ENCODE data around the gene ITIH3. TPM values are rescaled to one million over a fixed set of nuclear protein-coding genes. Genes with fewer than 3 reads are reported as not detected.

Gene ITIH3
- total RNA-seq, 4 donors from 2014 or later, result 0.26 to 3.7 (median 1.3) TPM; not detected in 1

DNA sequence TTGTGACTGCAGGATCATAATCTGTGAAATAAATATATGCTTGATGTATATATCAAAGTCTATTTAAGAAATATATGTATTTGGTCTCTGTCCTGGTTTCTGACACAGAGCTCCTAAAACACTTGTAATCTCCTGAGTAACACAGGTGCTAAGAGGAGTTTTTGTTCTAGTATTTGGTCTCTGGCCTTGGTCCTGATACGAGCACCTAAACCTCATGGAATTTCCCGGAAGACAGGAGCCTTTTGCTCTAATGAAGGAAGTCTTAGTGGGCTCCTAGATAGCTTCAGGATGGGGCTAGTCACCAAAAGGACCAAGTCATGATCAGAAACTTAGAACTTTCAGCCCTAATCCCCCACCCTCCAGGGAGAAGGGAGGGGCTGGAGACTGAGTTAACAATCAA is 59.4 kb downstream of the ITIH3 start:
- intact Hi-C loops (cut with DNase I), result no loop called here

DNA sequence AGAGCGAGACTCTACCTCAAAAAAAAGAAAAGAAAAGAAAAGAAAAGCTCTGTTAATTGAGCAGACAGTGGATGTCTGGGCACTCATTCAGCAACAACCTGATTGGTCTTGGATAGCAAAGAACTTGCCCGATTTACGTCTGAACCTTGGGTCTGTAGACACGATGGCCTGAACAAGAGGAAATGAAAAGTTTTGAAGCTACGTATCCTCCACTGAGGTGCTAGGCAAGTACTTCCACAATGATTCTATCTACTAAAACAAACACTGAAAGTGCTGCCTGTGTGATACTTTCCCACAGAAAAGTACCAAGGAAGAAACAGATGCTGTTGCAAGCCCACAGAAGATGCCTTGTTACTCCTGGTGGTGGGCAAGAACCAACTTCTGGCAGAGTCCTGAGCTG is 62.1 kb downstream of the ITIH3 start:
- whole genome bisulfite sequencing, 2 donors, result 90 to 97% methylated on average over 5 of the region's 5 CpGs
- no peak overlapping the region for H3K27ac ChIP-seq
- H3K4me3 ChIP-seq, result no peak overlapping the region
- intact Hi-C loops (cut with DNase I), result no loop called here
- H3K4me1 ChIP-seq, result no peaks in the 10 kb centered on the region
- H3K36me3 ChIP-seq, result peaks cover 0 to 34% (median 0%) of the 10 kb centered on the region in 3 donors
- no peak for TF ChIP-seq POLR2A (IDR thresholded peaks at IDR 0.05)
- TF ChIP-seq, protein P1, sequence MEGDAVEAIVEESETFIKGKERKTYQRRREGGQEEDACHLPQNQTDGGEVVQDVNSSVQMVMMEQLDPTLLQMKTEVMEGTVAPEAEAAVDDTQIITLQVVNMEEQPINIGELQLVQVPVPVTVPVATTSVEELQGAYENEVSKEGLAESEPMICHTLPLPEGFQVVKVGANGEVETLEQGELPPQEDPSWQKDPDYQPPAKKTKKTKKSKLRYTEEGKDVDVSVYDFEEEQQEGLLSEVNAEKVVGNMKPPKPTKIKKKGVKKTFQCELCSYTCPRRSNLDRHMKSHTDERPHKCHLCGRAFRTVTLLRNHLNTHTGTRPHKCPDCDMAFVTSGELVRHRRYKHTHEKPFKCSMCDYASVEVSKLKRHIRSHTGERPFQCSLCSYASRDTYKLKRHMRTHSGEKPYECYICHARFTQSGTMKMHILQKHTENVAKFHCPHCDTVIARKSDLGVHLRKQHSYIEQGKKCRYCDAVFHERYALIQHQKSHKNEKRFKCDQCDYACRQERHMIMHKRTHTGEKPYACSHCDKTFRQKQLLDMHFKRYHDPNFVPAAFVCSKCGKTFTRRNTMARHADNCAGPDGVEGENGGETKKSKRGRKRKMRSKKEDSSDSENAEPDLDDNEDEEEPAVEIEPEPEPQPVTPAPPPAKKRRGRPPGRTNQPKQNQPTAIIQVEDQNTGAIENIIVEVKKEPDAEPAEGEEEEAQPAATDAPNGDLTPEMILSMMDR (IDR thresholded peaks at IDR 0.05), result no peak
- no peaks in the 10 kb centered on the region for H3K27me3 ChIP-seq
- no peaks in the 10 kb centered on the region for H3K9me3 ChIP-seq
- no peak for DNase-seq

More for the DNA sequence above, 59.4 kb downstream of the ITIH3 start:
- Histone ChIP-seq H3K27me3 (no peaks in the 10 kb centered on the region), H3K27ac (no peak overlapping the region), H3K9me3 (no peaks in the 10 kb centered on the region), H3K4me1 (peaks cover 0 to 2% (median 0%) of the 10 kb centered on the region in 3 donors), H3K4me3 (no peak overlapping the region), H3K36me3 (peaks cover 0 to 60% (median 6%) of the 10 kb centered on the region in 3 donors)
- no peak for DNase-seq
- TF ChIP-seq, protein P1 (IDR thresholded peaks at IDR 0.05), result no peak
- no peak for TF ChIP-seq POLR2A (IDR thresholded peaks at IDR 0.05)
- WGBS, 2 donors, result 86 to 100% methylated on average over 2 of the region's 2 CpGs

DNA sequence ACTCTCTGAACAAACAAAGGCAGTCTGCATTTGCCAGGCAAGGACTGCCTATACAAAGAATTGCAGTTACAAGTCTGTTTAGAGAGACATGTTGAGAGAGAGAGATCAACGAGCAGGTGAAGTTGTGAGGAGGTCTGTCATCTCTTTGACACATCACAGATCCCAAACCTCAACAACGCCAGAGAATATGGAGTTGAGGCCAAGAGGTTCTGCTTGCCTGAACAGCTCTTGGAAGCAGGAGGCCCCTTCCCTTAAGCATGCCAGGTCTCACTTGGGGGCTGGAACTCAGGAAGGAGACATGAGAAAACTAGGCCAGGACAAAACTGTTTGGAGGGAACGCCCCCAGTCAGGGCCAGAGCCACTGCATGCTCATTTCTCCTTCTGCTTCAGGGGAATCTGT is 62.5 kb downstream of the ITIH3 start:
- H3K36me3 ChIP-seq, result peaks cover 0 to 29% (median 0%) of the 10 kb centered on the region in 3 donors
- H3K4me1 ChIP-seq, result no peaks in the 10 kb centered on the region
- no peaks in the 10 kb centered on the region for H3K27me3 ChIP-seq
- H3K9me3 ChIP-seq, result no peaks in the 10 kb centered on the region
- no peak for DNase-seq
- intact Hi-C loops (cut with DNase I), result no loop called here
- TF ChIP-seq, protein P1 (IDR thresholded peaks at IDR 0.05), result no peak
- TF ChIP-seq POLR2A (IDR thresholded peaks at IDR 0.05), result no peak
- no peak overlapping the region for H3K4me3 ChIP-seq
- no peak overlapping the region for H3K27ac ChIP-seq
- 80 to 81% methylated on average over 3 of the region's 3 CpGs for WGBS, 2 donors

DNA sequence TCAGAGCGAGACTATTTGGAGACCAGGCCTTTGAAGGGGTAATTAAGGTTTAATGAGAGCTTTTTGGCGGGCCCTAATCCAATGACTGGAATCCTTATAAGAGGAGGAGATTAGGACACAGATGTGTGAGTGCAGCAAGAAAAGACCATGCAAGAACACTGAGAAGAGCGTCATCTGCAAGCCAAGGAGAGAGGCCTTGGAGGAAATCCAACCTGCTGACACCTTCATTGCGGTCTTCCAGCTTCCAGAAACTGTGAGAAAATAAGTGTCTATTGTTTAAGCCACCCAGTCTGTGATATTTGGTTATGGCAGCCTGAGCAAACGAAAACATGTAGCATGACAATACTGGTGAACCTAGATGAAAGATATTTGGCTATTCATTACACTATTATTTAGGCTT is 63.3 kb downstream of the ITIH3 start:
- Histone ChIP-seq H3K27ac (no peak overlapping the region), H3K4me3 (no peak overlapping the region), H3K27me3 (no peaks in the 10 kb centered on the region), H3K36me3 (peaks cover 0 to 22% (median 0%) of the 10 kb centered on the region in 3 donors), H3K4me1 (no peaks in the 10 kb centered on the region), H3K9me3 (no peaks in the 10 kb centered on the region)
- 86 to 88% methylated on average over 5 of the region's 5 CpGs for WGBS, 2 donors
- no peak for DNase-seq
- intact Hi-C loops (cut with DNase I), result no loop called here
- TF ChIP-seq, protein P1 (IDR thresholded peaks at IDR 0.05), result no peak
- no peak for TF ChIP-seq POLR2A (IDR thresholded peaks at IDR 0.05)

Small RNA genes within 50 kb of the gene (small RNA-seq; reads per million reads assigned to genes)
- gene MIR8064, result 0 reads per million in 4 donors
- gene MUSTN1, result 0 reads per million in 4 donors

Other genes starting within 250 kb of the ITIH3 start
- 10 to 100 TPM; 34.0 to 76.4 (median 63.7) TPM for gene PBRM1, start 108.9 kb upstream of the ITIH3 start, total RNA-seq
- 100 to 1,000 TPM in 3 of 4 donors, 10 to 100 TPM in 1; 95.8 to 184 (median 112) TPM for gene GNL3, start 108.8 kb upstream of the ITIH3 start, total RNA-seq
- gene GLT8D1, start 89.0 kb upstream of the ITIH3 start, total RNA-seq, result 10 to 100 TPM; 10.6 to 34.7 (median 26.0) TPM
- gene SPCS1, start 88.7 kb upstream of the ITIH3 start, total RNA-seq, result 100 to 1,000 TPM in 3 of 4 donors, 10 to 100 TPM in 1; 65.8 to 138 (median 123) TPM
- 10 to 100 TPM in 3 of 4 donors, 1 to 10 TPM in 1; 8.0 to 16.6 (median 14.6) TPM for gene NEK4, start 23.9 kb upstream of the ITIH3 start, total RNA-seq
- gene ITIH1, start 17.2 kb upstream of the ITIH3 start, total RNA-seq, result not detected
- gene ITIH4, start 35.9 kb downstream of the ITIH3 start, total RNA-seq, result 1 to 10 TPM in 3 of 4 donors, under 1 TPM in 1; 0.22 to 2.3 (median 1.5) TPM
- gene MUSTN1, start 40.2 kb downstream of the ITIH3 start, total RNA-seq, result 10 to 100 TPM in 1 of 4 donors, 1 to 10 TPM in 2, not detected in 1; 4.2 to 15.7 (median 5.7) TPM
- gene STIMATE, start 102.8 kb downstream of the ITIH3 start, total RNA-seq, result 10 to 100 TPM in 3 of 4 donors, 1 to 10 TPM in 1; 7.0 to 14.7 (median 12.4) TPM

Data from esophagus squamous epithelium (tissue), 5 donors.